ENCODE data around the gene ZAP70. TPM values are rescaled to one million over a fixed set of nuclear protein-coding genes. Genes with fewer than 3 reads are reported as not detected.

The ZAP70 gene
- total RNA-seq, 4 donors from 2014 or later, result 3.5 to 13.5 (median 5.3) TPM

DNA sequence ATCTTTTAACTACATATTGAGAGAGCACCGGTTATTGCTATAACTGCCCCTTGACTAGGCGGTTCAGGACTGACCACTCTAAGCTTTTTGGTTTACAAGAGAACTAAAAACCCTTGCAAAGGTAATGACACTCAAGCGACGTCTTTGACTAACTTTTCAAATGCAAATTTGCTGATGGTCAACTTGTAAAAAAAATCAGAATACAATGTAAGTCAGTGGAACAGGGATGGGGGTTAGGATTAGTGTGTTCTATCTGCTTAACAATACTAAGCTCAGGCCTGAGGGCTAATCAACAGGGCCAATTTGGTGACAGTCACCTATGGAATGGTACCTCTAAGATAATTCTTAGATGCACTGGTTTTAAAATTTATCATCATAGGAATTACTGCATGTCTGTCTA is 57.1 kb downstream of the ZAP70 start:
- Histone ChIP-seq H3K4me3 (no peak overlapping the region), H3K27ac (no peak overlapping the region), H3K9me3 (no peaks in the 10 kb centered on the region), H3K36me3 (peaks cover 0 to 71% (median 4%) of the 10 kb centered on the region in 3 donors), H3K4me1 (no peaks in the 10 kb centered on the region), H3K27me3 (no peaks in the 10 kb centered on the region)
- WGBS, 2 donors, result 65 to 66% methylated on average over 4 of the region's 4 CpGs
- DNase-seq (ENCODE audit: low spot score in 2 of 2), result no peak
- TF ChIP-seq, protein P1, sequence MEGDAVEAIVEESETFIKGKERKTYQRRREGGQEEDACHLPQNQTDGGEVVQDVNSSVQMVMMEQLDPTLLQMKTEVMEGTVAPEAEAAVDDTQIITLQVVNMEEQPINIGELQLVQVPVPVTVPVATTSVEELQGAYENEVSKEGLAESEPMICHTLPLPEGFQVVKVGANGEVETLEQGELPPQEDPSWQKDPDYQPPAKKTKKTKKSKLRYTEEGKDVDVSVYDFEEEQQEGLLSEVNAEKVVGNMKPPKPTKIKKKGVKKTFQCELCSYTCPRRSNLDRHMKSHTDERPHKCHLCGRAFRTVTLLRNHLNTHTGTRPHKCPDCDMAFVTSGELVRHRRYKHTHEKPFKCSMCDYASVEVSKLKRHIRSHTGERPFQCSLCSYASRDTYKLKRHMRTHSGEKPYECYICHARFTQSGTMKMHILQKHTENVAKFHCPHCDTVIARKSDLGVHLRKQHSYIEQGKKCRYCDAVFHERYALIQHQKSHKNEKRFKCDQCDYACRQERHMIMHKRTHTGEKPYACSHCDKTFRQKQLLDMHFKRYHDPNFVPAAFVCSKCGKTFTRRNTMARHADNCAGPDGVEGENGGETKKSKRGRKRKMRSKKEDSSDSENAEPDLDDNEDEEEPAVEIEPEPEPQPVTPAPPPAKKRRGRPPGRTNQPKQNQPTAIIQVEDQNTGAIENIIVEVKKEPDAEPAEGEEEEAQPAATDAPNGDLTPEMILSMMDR (IDR thresholded peaks at IDR 0.05), result no peak
- TF ChIP-seq EP300 (IDR thresholded peaks at IDR 0.05) (no peak), POLR2A (IDR thresholded peaks at IDR 0.05) (no peak)

GRCh38 chr2:97774425-97774824 is 61.0 kb downstream of the ZAP70 start:
- no peak for TF ChIP-seq POLR2A (IDR thresholded peaks at IDR 0.05)
- TF ChIP-seq EP300 (IDR thresholded peaks at IDR 0.05), result no peak
- TF ChIP-seq, protein P1 (IDR thresholded peaks at IDR 0.05), result no peak
- H3K36me3 ChIP-seq, result peaks cover 0 to 65% (median 0%) of the 10 kb centered on the region in 3 donors

DNA sequence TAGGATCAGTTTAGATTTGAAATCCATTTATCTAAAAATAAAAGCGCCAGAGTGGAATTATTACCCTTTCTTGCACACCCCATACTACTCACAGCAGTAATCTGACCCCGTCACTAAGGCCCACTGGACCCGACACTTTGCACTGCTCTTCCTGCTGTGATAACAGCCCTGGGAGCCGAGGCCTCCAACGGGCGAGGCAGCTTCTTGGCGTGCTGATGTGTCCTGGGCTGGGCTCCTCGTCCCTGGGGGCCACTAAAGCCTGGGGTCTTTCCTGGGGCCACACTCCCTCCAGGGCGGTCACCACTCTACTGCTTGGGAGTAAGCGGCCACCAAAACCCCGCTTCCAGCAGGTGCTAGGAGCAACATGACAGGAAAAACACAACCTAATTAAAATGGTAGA is 61.7 kb downstream of the ZAP70 start:
- Histone ChIP-seq H3K36me3 (peaks cover 0 to 66% (median 0%) of the 10 kb centered on the region in 3 donors), H3K27ac (no peak overlapping the region), H3K4me1 (no peaks in the 10 kb centered on the region), H3K4me3 (no peak overlapping the region), H3K9me3 (no peaks in the 10 kb centered on the region), H3K27me3 (no peaks in the 10 kb centered on the region)
- DNase-seq (ENCODE audit: low spot score in 2 of 2), result no peak
- TF ChIP-seq, protein P1 (IDR thresholded peaks at IDR 0.05), result no peak
- TF ChIP-seq POLR2A (IDR thresholded peaks at IDR 0.05), result no peak
- 71 to 72% methylated on average over 11 of the region's 11 CpGs for WGBS, 2 donors

More at GRCh38 chr2:97774425-97774824, 61.0 kb downstream of the ZAP70 start:
- H3K4me3 ChIP-seq, result no peak overlapping the region
- 46 to 63% methylated on average over 7 of the region's 7 CpGs for WGBS, 2 donors
- no peak for DNase-seq (ENCODE audit: low spot score in 2 of 2)
- H3K27ac ChIP-seq, result no peak overlapping the region
- H3K9me3 ChIP-seq, result no peaks in the 10 kb centered on the region
- H3K27me3 ChIP-seq, result no peaks in the 10 kb centered on the region
- no peaks in the 10 kb centered on the region for H3K4me1 ChIP-seq

- no peaks in the 10 kb centered on the region for H3K9me3 ChIP-seq
- TF ChIP-seq EP300 (IDR thresholded peaks at IDR 0.05), result no peak
- H3K4me1 ChIP-seq, result no peaks in the 10 kb centered on the region
- DNase-seq (ENCODE audit: low spot score in 2 of 2), result no peak
- H3K27me3 ChIP-seq, result no peaks in the 10 kb centered on the region
- H3K36me3 ChIP-seq, result peaks cover 0 to 49% (median 0%) of the 10 kb centered on the region in 3 donors
- no peak overlapping the region for H3K4me3 ChIP-seq
- 96% methylated on average over 3 to 4 of the region's 4 CpGs for WGBS, 2 donors
- no peak overlapping the region for H3K27ac ChIP-seq
Observed at GRCh38 chr2:97779141-97779540, 65.8 kb downstream of the ZAP70 start.

GRCh38 chr2:97781981-97782380 is 68.6 kb downstream of the ZAP70 start:
- Histone ChIP-seq H3K27ac (no peak overlapping the region), H3K4me3 (no peak overlapping the region), H3K4me1 (no peaks in the 10 kb centered on the region), H3K27me3 (no peaks in the 10 kb centered on the region), H3K36me3 (peaks cover 0 to 38% (median 0%) of the 10 kb centered on the region in 3 donors), H3K9me3 (no peaks in the 10 kb centered on the region)
- no peak for DNase-seq (ENCODE audit: low spot score in 2 of 2)
- 87 to 89% methylated on average over 4 of the region's 4 CpGs for WGBS, 2 donors
- no peak for TF ChIP-seq EP300 (IDR thresholded peaks at IDR 0.05)
- TF ChIP-seq, protein P1 (IDR thresholded peaks at IDR 0.05), result no peak
- TF ChIP-seq POLR2A (IDR thresholded peaks at IDR 0.05), result no peak

GRCh38 chr2:97784953-97785352 is 71.6 kb downstream of the ZAP70 start:
- Histone ChIP-seq H3K9me3 (no peaks in the 10 kb centered on the region), H3K4me1 (no peaks in the 10 kb centered on the region), H3K36me3 (peaks cover 0 to 53% (median 0%) of the 10 kb centered on the region in 3 donors), H3K27ac (no peak overlapping the region), H3K4me3 (no peak overlapping the region), H3K27me3 (no peaks in the 10 kb centered on the region)
- TF ChIP-seq, protein P1 (IDR thresholded peaks at IDR 0.05), result no peak
- TF ChIP-seq EP300 (IDR thresholded peaks at IDR 0.05) (no peak), POLR2A (IDR thresholded peaks at IDR 0.05) (no peak)
- DNase-seq (ENCODE audit: low spot score in 2 of 2), result no peak

All from tibial nerve (tissue), 4 donors.